Adipocyte (in vitro differentiated cells): ENCODE results near the gene TNS3.

Experiments
- DNase-seq: peaks from one replicate; pipeline ENCODE4 v3.0.0-alpha.2; 2015; ENCODE audit warnings: low read depth
- H3K27me3 ChIP-seq: replicated peaks from 2 replicates; pipeline ENCODE4 v1.7.0; 2013; ENCODE audit warnings: mild to moderate bottlenecking, low read length, moderate library complexity; ENCODE audit not compliant: control insufficient read depth, insufficient read depth
- H3K36me3 ChIP-seq: 2 replicates; pipeline ENCODE4 v1.7.0; 2013; ENCODE audit warnings: low read length, mild to moderate bottlenecking, moderate library complexity; ENCODE audit not compliant: control insufficient read depth, insufficient read depth, severe bottlenecking
- H3K4me1 ChIP-seq: 2 replicates; pipeline ENCODE4 v1.7.0; 2013; ENCODE audit warnings: mild to moderate bottlenecking, low read length, moderate library complexity; ENCODE audit not compliant: control insufficient read depth, insufficient read depth
- H3K4me3 ChIP-seq: 2 replicates; pipeline ENCODE4 v1.7.0; 2013; ENCODE audit warnings: mild to moderate bottlenecking, low read length, moderate library complexity
- H3K9ac ChIP-seq: 2 replicates; pipeline ENCODE4 v1.7.0; 2013; ENCODE audit warnings: mild to moderate bottlenecking, low read length, moderate library complexity
- H3K9me3 ChIP-seq: 2 replicates; pipeline ENCODE4 v1.7.0; 2013; ENCODE audit warnings: mild to moderate bottlenecking, low read length, moderate library complexity; ENCODE audit not compliant: control insufficient read depth

Gene TNS3

DNA sequence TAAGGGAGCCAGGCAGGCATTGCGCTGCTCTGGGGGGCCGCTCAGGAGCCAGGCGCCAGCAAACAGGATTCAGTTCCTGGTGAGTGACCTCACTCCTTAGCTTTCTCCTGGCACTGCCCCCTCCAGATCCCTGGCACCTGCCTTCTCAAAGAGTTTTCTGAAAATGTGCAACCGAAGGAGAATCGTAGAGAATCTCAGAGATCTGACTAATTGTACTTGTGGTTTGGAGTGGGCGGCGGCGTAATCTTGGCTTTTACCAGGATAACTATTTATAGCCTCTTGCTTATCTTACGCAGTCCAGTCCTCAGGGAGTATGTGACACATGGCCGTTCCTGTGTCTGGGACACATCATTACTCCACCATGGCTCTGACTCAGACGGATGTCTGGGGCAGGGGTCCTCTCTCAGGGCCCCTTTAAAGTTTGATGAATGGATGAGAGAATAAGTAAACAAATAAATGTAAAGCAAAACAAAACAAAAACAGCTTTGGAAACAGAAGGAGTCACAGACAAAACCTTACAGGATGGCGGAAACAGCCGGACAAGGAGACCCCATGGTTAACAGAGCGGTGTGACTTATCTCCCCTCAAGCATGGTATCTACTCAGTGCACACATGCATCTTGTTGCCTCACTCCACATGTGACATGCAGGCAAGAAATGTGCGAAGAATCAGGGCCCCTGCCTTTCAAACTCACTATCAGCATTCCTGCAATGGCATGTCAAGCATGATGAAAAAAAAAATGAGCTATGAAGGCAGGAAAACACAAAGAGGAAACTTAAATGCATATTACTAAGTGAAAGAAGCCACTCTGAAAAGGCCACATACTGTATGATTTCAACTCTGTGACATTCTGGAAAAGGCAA is 99.7 kb downstream of the TNS3 start:
- Histone ChIP-seq H3K9ac (peak overlapping the region; percentile 45), H3K9me3 (no peaks in the 10 kb centered on the region), H3K27me3 (no peaks in the 10 kb centered on the region), H3K36me3 (no peaks in the 10 kb centered on the region), H3K4me1 (peaks cover 59% of the 10 kb centered on the region), H3K4me3 (no peak overlapping the region)
- peak; percentile 88 for DNase-seq

DNA sequence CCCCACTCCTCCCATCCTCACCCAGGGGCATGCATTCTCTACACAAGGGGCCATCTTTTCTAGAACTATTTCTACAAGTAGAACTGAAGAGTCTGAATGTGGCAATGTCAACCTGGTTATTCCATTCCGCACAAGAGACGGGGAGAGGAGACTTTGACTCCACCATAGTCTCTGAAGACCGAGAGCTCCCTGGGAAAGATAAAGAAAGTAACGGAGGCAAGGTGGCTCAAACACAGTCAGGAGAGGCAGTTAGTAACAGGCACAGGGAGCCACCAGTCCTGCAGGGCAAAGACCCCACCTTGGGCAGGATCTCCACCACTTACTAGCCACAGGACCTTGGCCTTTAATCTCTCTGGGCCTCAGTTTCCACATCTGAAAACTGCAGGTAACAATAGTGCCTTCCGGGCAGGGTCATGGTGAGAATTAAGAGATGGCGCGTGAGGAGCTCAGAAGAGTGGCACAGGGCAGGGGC is 100.3 kb downstream of the TNS3 start:
- Histone ChIP-seq H3K9me3 (no peaks in the 10 kb centered on the region), H3K27me3 (no peaks in the 10 kb centered on the region), H3K4me3 (no peak overlapping the region), H3K9ac (peak overlapping the region; percentile 16), H3K36me3 (no peaks in the 10 kb centered on the region), H3K4me1 (peaks cover 66% of the 10 kb centered on the region)
- DNase-seq = no peak

DNA sequence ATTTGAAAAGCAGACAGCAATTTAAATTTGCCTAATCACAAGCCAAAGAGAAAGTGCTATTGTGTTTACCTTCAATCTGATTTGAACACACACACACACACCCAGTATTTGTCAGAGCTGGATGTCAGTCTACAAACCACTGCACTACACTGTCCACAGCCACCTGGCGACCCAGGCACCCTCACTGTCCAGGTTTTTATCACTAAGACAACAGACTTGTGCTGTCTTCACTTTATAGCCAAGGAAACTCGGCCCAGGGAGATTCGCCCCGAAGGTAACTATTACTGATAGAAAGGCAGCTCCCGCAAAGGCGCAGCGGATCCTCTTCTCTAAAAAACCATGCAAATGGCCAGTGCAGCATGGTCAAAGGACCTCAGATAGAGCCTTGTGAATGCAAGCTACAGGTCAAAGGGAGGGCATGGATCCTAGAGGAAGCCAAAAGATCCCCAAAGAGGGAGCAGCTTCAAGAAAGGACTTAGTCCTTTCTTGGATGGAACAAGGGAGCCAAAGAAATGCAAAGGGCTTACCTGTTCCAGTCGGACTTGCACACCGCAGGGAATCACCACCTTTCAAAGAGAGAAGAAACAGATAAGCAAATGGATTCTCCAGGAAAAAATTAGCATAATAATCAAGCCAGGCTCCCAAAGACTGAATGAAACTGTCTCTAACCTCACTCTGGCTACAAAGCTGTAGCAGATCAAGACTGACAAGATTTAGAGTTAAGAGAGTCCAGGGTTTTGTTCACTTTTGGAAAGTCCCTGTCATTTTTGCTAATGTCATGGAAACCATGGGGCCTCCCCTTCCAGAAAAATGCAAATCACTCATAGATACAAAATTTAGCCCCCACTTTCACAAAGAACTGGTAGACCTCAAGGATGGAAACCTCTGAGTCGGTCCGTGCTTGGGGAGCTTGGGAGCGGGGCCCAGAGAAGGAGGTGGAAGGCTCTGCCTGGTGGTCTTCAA is 101.1 kb downstream of the TNS3 start:
- Histone ChIP-seq H3K4me1 (peaks cover 73% of the 10 kb centered on the region), H3K27me3 (no peaks in the 10 kb centered on the region), H3K4me3 (no peak overlapping the region), H3K36me3 (no peaks in the 10 kb centered on the region), H3K9me3 (no peaks in the 10 kb centered on the region), H3K9ac (no peak overlapping the region)
- DNase-seq = no peak

DNA sequence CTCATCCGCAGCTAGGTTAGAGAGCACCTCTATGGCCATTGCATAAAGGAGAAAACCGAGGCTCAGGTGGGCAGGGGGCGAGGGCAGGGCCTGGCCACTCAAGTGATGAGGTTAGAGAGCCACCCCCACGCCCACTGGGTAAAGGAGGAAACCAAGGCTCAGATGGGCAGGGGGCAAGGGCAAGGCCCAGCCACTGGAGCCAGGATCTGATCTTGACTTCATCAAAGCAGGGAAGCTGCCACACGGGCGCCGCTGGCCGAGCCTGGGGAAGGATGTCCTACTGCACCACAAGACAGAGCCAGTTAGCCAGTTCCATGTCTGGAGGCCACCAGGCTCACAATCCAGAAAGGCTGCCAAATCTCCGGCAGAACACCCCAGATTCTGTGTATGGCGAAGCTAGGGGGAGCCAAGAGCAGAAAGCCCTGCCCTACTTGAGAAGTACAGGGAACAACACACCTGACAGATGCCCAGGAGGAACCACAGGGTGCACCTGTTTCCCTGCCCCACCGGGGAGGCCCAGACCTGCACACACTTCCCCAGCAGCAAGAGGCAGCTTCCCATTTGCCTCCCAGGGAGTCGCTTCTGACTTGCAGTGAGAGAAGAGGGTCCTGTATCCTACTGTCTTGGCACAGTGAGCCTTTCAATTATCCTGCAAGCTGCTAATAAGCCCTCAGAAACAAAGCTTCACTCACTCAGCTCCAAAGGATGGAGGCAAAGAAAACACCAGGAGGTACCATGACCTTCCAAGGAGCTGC is 101.9 kb downstream of the TNS3 start:
- no peaks in the 10 kb centered on the region for H3K27me3 ChIP-seq
- H3K4me1 ChIP-seq = peaks cover 82% of the 10 kb centered on the region
- no peak overlapping the region for H3K4me3 ChIP-seq
- H3K9ac ChIP-seq = no peak overlapping the region
- no peak for DNase-seq
- no peaks in the 10 kb centered on the region for H3K9me3 ChIP-seq
- no peaks in the 10 kb centered on the region for H3K36me3 ChIP-seq

DNA sequence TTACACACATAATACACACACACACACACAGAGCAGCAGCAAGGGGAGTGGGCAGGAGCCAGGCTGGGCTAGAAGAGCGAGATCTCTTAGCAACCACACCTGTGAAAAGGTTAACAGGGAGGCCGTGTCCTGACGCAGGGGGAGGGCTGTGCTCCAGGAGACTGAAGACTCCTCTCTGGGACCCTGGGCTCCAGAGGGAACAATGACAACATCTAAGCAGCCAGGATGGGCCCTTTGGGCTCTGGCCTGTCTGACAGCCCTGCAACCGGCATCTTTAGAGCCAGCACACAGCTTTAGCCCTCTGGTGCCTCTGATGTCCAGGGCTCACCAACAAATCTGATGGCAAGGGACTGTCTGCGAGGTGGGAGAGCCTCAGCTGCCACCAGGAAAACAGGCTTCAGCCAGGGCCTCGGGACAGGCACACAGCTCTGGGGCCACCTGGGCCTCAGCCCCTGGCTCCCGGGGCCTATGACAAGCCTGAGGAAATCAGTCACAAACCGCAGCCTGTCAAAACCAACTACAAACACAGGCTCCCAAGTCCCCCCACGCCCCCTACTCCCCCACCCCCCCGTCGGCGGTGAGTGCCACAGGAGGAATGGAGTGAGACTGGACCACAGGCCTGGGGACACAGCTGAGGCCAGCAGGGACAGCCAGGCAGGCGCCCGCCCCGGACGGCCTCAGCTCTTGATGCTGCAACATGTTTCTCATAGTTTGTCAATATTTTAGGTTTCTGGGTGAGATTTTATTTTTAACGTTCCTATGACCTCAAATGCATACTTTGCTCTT is 102.8 kb downstream of the TNS3 start:
- no peak for DNase-seq
- Histone ChIP-seq H3K4me3 (no peak overlapping the region), H3K36me3 (no peaks in the 10 kb centered on the region), H3K9ac (peak overlapping the region; percentile 50), H3K27me3 (no peaks in the 10 kb centered on the region), H3K4me1 (peaks cover 90% of the 10 kb centered on the region), H3K9me3 (no peaks in the 10 kb centered on the region)

DNA sequence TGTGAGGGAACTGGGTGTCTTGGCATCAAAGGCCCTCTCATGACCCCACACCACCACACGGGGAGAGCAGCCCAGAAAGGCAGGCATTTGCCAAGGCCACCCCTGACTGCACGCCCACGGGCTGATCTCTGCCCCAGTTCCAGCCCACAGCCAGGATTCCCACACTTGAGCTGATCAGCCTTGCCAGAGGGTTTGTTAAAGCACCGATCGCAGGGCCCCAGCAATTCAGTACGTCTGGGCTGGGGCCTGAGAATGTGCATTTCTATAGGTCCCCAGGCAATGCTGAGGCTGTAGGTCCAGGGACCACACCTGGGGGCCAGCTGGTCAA is 103.9 kb downstream of the TNS3 start:
- H3K4me1 ChIP-seq = peaks cover 86% of the 10 kb centered on the region
- H3K9ac ChIP-seq = peak overlapping the region; percentile 67
- no peaks in the 10 kb centered on the region for H3K36me3 ChIP-seq
- peak; percentile 40 for DNase-seq
- no peaks in the 10 kb centered on the region for H3K9me3 ChIP-seq
- peak overlapping the region; percentile 35 for H3K4me3 ChIP-seq
- no peaks in the 10 kb centered on the region for H3K27me3 ChIP-seq

DNA sequence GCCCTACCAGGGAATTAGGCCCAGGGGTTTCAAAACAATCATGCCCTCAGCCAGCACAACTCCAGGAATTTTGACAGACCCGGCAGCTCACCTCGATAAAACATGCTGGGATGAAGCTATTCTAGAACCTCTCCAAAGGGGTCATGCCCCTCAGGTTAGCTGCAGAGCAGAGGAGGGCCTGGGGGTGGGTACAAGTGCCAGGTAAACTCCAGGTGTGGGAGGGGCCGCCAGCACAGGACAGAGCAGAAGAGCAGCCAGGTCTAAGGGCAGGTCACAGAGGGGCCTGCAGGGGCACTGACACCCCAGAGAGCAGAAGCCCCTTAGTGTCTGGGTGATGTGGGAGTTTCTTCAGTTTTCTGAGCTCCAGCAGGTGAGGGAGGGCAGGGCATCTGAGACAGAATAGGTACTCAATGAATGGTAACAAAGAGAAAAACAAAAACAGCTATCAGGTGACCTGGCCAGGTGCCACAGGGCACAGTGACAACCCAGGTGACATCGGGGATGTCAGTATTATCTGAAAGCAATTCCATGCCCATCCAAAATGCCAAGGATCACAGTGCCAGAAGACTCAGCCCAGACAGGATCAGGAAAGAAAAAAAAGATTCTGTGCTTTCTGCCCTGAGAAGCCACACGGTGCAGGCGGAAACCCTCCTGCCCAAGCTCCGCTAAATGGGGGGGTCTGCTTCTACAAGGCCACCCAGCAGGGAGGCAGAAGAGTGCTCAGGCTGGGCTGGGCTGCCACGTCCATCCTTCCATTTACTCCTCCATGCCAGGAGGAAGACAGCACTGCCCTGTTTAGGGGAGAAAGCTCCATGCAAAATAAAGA is 104.5 kb downstream of the TNS3 start:
- Histone ChIP-seq H3K9me3 (no peaks in the 10 kb centered on the region), H3K27me3 (no peaks in the 10 kb centered on the region), H3K9ac (peak overlapping the region; percentile 67), H3K36me3 (no peaks in the 10 kb centered on the region), H3K4me1 (peaks cover 80% of the 10 kb centered on the region), H3K4me3 (peak overlapping the region; percentile 15)
- DNase-seq = no peak

DNA sequence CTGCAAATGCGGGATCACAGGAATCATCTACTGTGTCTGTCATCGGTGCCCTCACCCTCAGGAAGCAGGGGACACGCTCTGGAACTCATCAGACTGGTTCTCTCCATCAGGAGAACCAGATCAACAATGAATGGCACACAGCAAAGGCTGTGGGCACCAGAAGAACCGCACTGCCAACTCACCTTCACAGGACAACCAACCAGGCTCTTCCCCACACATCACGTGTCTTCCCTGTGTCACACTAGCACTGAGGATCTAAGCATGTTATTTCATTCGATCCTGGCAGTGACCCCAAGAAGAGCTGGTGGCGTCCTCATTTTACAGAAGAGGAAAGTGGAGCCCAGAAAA is 106.1 kb downstream of the TNS3 start:
- no peak overlapping the region for H3K4me3 ChIP-seq
- H3K9me3 ChIP-seq = no peaks in the 10 kb centered on the region
- H3K36me3 ChIP-seq = no peaks in the 10 kb centered on the region
- H3K9ac ChIP-seq = no peak overlapping the region
- no peak for DNase-seq
- H3K4me1 ChIP-seq = peaks cover 65% of the 10 kb centered on the region
- no peaks in the 10 kb centered on the region for H3K27me3 ChIP-seq

DNA sequence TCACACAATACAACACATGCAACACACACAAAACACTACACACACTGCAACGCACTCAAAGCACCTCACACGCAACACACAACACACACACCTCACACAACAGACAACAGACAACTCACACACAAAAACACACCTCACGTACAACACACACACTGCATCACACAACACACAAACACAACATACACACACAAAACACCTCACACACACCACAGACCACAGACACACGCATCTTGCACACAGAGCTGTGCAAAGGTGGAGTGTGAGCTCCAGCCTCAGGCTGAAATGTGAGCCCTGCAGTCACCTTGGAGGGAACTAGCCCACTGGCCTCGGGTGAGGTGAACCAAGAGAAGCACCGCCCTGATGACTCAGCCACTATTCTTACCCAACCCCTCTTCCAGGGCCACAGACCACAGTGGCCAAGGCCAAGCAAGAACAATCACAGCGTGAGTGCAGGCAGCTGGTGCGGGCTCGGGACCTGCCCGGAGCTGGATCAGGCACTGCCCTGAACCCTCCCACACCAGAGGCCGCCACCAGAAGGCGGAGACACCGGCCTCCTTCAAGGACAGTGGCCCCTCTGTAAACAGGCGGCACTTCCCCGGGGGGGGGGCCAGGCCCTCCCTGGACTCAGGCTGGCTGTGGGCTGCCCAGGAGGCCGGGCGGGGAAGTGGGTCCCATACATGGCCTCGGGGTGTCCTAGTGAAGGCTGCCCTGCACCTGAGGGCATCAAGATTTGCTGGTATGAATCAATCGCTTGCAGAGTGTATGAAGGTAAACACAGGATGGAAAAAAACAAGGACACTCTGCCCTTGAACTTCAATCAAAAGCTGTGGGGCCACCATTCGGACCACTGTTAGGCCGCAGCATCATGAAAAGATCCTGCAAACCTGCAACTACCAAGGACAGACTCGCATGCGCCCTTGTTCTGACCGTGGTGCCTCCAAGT is 106.7 kb downstream of the TNS3 start:
- peak; percentile 96 for DNase-seq
- peak overlapping the region; percentile 3 for H3K4me3 ChIP-seq

More for the DNA sequence above, 106.7 kb downstream of the TNS3 start:
- Histone ChIP-seq H3K9ac (no peak overlapping the region), H3K36me3 (no peaks in the 10 kb centered on the region), H3K4me1 (peaks cover 62% of the 10 kb centered on the region), H3K9me3 (no peaks in the 10 kb centered on the region), H3K27me3 (no peaks in the 10 kb centered on the region)
